ENCODE results near the gene ADRA2C. TPM values are rescaled to one million over a fixed set of nuclear protein-coding genes. Genes with fewer than 3 reads are reported as not detected.

Gene ADRA2C
- total and polyA plus RNA-seq, 2 of the 13 experiments (the other 11 are each of a cell fraction or from before 2014, with no cell fraction given), result 15.4 to 69.7 TPM

DNA sequence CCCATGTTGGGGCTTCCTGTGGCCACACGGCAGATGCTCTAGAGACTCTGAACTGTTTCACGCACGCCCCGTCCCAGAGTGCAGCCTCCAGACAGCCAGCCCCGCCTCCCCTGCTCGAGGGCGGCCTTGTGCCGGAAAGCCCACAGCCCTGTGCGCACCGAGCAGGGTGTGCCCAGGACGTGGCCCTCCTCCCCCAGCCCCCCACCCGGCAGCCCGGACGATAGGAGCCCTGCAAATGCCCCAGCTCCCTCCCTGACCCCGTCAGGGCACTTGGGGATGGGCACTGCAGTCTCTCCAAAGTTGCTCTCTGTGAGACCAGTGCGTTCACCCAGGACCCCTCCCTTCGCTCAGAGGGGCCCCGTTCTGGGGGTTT, 37.3 kb downstream of the ADRA2C start (continued):
- TF ChIP-seq TFDP1 (CRISPR knock-in tag; IDR thresholded peaks at IDR 0.05; ENCODE audit: borderline replicate concordance) (peak; percentile 50; the same call in 1 of the 2 replicates), KMT2A (CRISPR knock-in tag; IDR thresholded peaks at IDR 0.05) (no peak), ZBTB7B (CRISPR knock-in tag; IDR thresholded peaks at IDR 0.05) (no peak; the same call in 1 of the 2 replicates), RCOR2 (CRISPR knock-in tag; IDR thresholded peaks at IDR 0.05) (no peak), NFIC (IDR thresholded peaks at IDR 0.05; ENCODE audit: low read length) (no peak), ZSCAN25 (CRISPR knock-in tag; IDR thresholded peaks at IDR 0.05) (no peak), POLR2AphosphoS5 (IDR thresholded peaks at IDR 0.05; ENCODE audit: low read depth, low read length) (no peak), FOXK1 (CRISPR knock-in tag; IDR thresholded peaks at IDR 0.05; ENCODE audit: borderline replicate concordance, low read depth) (no peak), HDAC6 (IDR thresholded peaks at IDR 0.05; ENCODE audit: low read depth, low read length) (no peak), ZNF354B (CRISPR knock-in tag; IDR thresholded peaks at IDR 0.05) (no peak), NFYC (CRISPR knock-in tag; IDR thresholded peaks at IDR 0.05) (no peak), CENPX (CRISPR knock-in tag; IDR thresholded peaks at IDR 0.05) (no peak), ZSCAN29 (CRISPR knock-in tag; conservative IDR thresholded peaks at IDR 0.05) (no peak), MAZ (IDR thresholded peaks at IDR 0.05; ENCODE audit: borderline replicate concordance, low read depth, low read length) (no peak), MAZ (CRISPR knock-in tag; IDR thresholded peaks at IDR 0.05; ENCODE audit: low read depth) (0 out of 2 replicates have a peak, but pooled peaks have one; percentile 24), AGO1 (IDR thresholded peaks at IDR 0.05; ENCODE audit: low read depth, low read length, poor library complexity, severe bottlenecking) (no peak), PBX3 (CRISPR knock-in tag; IDR thresholded peaks at IDR 0.05; ENCODE audit: borderline replicate concordance) (no peak), HNRNPLL (IDR thresholded peaks at IDR 0.05; ENCODE audit: low read depth, low read length, poor library complexity, severe bottlenecking) (no peak), MXD4 (CRISPR knock-in tag; IDR thresholded peaks at IDR 0.05) (no peak), USF2 (IDR thresholded peaks at IDR 0.05; ENCODE audit: low read depth, low read length) (no peak), USF2 (CRISPR knock-in tag; IDR thresholded peaks at IDR 0.05; ENCODE audit: borderline replicate concordance) (no peak), TCF12 (IDR thresholded peaks at IDR 0.05) (no peak), TCF12 (CRISPR knock-in tag; IDR thresholded peaks at IDR 0.05) (no peak), ELF4 (CRISPR knock-in tag; IDR thresholded peaks at IDR 0.05; ENCODE audit: borderline replicate concordance) (no peak), ZNF761 (CRISPR knock-in tag; conservative IDR thresholded peaks at IDR 0.05) (0 out of 2 replicates have a peak, but pooled peaks have one; percentile 44), SRY (CRISPR knock-in tag; IDR thresholded peaks at IDR 0.05) (no peak), FOXK2 (IDR thresholded peaks at IDR 0.05) (no peak)
- TF ChIP-seq, protein P1, sequence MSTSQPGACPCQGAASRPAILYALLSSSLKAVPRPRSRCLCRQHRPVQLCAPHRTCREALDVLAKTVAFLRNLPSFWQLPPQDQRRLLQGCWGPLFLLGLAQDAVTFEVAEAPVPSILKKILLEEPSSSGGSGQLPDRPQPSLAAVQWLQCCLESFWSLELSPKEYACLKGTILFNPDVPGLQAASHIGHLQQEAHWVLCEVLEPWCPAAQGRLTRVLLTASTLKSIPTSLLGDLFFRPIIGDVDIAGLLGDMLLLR (CRISPR knock-in tag; IDR thresholded peaks at IDR 0.05), result no peak

All from HepG2 (cell line).